Left colon (tissue), 2 donors: ENCODE measurements around the gene MAP1S. TPM values are rescaled to one million over a fixed set of nuclear protein-coding genes. Genes with fewer than 3 reads are reported as not detected.

Experiments
- ATAC-seq: fragments of 200-7000 bp; cut with Tn5 transposase; one replicate; pipeline ENCODE4 v1.9.1; 2020; ENCODE audit warnings: mild to moderate bottlenecking, moderate library complexity
- DNase-seq, 2 donors: peaks; one replicate each; pipeline ENCODE4 v3.0.0-alpha.2; 2020
- intact Hi-C, 2 donors: fragments of 100-400 bp; cut with DNase I in 1 of 2; cut with micrococcal nuclease in 1 of 2; formaldehyde crosslinking; loops; one replicate each; pipeline versions ENCODE4 v1.11.2 to v1.14.0; 2022; cut with DNase I, micrococcal nuclease
- total RNA-seq, 2 donors: library from RNA; stranded (reverse); fragmentation: NEBNext Ultra II Directional; extraction: Animal tissue kit (Norgen Biotek cat#: 25700); gene quantifications; one replicate each; pipeline ENCODE4 v1.2.1, GENCODE V29; 2021
- donor health status: DM: no; HTN: no; CAD: no.
- donor health status: DM: yes; HTN: yes; CAD: no.

Gene MAP1S
- total RNA-seq, 2 donors from 2014 or later, result 39.9 to 43.5 TPM

- ATAC-seq (no peak), DNase-seq (no peak)
- intact Hi-C loops, result no loop called here
Observed at GRCh38 chr19:17727843-17728242, 8.6 kb downstream of the MAP1S start.

DNA sequence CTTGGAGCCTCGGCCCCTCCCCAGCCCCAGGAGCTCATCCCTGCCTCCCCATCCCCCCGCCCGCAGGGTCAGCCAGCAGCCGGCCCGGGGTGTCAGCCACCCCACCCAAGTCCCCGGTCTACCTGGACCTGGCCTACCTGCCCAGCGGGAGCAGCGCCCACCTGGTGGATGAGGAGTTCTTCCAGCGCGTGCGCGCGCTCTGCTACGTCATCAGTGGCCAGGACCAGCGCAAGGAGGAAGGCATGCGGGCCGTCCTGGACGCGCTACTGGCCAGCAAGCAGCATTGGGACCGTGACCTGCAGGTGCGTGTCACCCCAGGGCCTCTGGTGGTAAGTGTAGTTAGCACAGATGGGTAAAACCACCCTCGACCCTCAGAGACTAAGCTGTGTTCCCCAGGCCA lies 13.8 kb downstream of the MAP1S start:
- DNase-seq, result no peak
- no peak for ATAC-seq
- intact Hi-C loops, result no loop called here

DNA sequence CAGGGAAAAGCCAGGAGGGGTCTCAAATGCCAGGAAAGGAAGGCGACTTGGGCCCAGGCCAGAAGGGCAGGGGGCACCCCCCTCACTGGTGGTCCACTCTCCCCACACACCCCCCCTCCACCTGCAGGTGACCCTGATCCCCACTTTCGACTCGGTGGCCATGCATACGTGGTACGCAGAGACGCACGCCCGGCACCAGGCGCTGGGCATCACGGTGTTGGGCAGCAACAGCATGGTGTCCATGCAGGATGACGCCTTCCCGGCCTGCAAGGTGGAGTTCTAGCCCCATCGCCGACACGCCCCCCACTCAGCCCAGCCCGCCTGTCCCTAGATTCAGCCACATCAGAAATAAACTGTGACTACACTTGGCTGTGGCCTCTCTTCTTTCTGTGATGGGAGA lies 14.9 kb downstream of the MAP1S start:
- intact Hi-C loops, result no loop called here
- ATAC-seq (no peak), DNase-seq (no peak)

DNA sequence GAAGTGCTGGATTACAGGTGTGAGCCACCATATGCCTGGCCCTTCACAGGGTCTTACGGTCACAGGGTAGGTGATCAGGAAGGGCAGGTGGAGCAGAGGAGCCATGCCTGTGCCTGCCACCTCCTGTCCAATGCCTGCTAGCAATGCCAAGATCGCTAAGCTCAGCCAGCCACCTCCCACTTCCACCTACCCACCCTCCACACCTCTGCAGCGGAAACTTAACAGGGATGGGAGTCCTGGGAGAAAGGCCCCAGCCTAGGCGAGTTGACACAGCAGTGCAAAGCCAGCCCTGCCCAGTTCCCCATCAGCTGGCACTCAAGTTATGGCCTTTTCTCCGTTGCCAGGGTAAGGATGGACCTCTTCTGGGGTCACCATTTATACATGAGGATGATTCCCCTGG lies 16.1 kb downstream of the MAP1S start:
- no peak for DNase-seq
- intact Hi-C loops, result no loop called here
- ATAC-seq, result no peak

- intact Hi-C loops, result no loop called here
- ATAC-seq (no peak), DNase-seq (no peak)
Observed at GRCh38 chr19:17737690-17738153, 18.4 kb downstream of the MAP1S start.

- ATAC-seq (no peak), DNase-seq (no peak)
- intact Hi-C loops, result no loop called here
Observed at GRCh38 chr19:17739121-17739875, 20.0 kb downstream of the MAP1S start.

DNA sequence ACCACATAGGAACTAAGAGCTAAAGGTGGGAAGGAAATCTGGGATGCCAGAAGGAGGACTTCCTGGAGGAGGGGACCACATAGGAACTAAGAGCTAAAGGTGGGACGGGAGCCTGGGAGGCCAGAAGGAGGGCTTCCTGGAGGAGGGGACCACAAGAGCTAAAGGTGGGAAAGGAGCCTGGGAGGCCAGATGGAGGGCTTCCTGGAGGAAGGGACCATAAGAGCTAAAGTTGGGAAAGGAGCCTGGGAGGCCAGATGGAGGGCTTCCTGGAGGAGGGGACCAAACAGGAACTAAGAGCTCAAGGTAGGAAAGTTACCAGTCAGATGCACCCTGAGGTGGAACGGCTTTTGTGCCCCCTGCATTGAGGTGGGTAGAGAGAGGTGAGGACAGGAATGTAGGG lies 22.2 kb downstream of the MAP1S start:
- DNase-seq (no peak), ATAC-seq (no peak)
- intact Hi-C loops, result no loop called here

GRCh38 chr19:17743874-17744580 lies 24.7 kb downstream of the MAP1S start:
- no peak for ATAC-seq
- intact Hi-C loops, result no loop called here

DNA sequence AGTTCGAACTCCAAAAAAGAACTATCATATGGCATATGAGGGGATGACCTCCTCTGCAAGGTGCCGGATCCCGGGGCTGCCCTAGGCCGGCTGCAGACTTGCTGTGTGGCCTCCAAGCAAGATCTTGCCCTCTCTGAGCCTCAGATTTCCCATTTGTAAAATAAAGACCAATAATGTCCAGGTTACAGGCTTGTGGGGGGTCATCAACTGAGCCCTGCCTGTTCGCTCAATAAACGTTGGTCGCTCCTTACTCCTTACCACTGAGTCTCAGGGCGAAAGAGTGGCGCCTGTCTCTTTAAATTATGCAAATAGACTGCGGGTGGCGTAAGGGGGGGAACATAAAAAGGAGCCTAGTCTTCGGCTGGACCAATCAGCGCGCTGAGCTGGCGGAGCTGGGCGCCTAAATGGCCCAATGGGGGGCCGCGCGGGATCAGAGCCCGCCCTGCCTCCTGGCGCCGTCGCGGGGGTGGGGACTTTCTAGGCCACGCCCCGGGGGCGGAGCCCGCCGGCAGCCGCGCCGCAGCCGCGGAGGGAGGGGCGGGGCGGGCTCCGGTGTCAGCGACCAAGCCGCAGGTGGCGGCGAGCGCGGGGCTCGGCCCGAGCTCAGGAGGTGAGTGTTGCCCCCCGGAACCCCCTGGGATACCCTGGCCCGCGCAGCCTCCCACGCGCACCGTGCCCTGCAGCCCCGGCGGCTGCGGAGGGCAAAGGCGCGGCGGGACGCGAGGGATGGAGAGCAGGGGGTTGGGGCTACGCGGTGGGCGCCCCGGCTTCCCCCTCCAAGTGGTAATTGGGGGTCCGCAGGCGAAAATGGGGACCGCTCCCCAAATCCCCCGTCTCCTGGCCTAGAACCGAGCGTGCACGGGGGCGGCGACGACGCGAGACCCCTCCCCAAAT lies 28.2 kb downstream of the MAP1S start:
- DNase-seq, result peak; percentile 94 to 95
- ATAC-seq, result peak; percentile 99
- intact Hi-C loops, result no loop called here

More at GRCh38 chr19:17743874-17744580, 24.7 kb downstream of the MAP1S start:
- DNase-seq, result no peak

DNA sequence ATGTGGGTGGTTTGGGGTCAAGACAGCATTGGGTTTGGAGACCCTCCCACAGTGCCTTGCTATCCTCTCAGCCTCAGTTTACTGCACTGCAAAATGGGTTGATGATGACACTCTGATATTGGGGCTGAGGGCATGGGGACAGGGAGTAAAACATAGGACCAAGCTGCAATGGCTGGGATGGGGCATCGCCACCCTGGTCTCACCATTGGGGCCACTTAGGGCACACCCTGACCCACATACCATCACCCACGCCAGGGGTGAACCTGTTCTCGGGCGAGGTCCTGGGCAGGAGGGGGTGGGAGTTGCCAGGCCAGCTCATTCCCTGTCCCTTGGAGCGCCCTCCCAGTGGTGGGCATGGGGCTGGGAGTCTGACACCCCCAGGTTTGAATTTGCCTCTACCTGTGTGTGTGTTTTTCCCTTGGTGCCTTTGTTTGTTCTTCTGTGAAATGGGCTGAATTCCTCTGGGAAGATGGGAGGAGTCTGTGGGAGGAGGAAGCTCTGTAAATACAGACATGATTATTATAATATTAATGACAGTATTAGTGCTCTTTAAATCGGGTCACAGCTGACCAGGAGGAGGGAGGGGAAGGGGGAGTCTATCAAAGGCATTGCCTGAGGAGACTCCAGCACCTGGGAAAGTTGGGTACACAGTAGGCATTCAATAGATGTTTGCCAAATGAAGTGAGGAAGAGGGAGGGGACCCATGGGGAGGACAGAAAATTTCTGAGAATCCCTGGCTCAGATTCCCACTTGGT lies 29.8 kb downstream of the MAP1S start:
- ATAC-seq, result no peak
- intact Hi-C loops, result no loop called here
- no peak for DNase-seq

- DNase-seq, result no peak
- ATAC-seq, result no peak
- intact Hi-C loops, result no loop called here
Observed at GRCh38 chr19:17749912-17750317, 30.6 kb downstream of the MAP1S start.

DNA sequence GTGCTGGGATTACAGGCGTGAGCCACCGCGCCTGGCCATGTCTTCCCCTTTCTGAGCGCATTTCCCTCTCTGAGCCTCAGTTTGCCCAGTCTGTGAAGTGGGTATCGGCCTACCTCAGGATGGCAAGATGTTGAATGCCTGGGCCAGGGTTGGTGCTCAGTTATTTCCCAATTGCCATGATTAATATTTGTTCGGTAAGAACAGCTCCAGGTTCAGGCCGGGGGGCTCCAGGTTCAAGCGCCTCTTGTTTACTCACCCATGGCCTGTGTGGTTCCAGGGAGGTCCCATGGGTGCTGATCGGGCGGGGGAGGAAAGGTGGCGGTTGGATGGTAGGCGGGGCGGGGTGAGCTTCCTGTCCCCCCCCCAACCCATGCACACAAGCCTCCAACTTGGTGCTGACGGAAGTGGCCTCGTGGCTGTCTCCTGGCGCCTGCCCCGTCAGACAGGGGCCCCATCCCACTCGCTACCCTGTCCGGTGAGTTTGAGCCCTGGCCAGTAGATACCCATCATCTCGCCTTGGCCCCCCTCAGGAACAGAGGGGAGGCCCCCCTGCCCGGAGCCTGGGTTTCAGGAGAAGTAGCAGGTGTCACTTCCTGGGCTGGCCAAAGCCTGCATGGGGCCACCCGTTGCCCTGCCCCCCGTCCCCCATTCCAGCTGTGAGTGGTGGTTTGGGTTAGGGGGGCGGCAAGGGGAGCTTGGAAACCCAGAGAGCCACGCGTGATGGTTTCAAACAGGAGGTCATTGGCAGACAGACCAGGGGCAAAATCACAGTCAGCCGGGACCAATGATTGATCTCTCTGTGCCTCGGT lies 32.0 kb downstream of the MAP1S start, which contains the start of gene FCHO1:
FCHO1 (plus strand) TSS at position 375 of the 809 bp plus-strand sequence. CDS start 3,688 bp downstream, outside the sequence.
- DNase-seq, result peak; percentile 65 to 73
- intact Hi-C loops, result no loop called here

GRCh38 chr19:17751912-17752273 lies 32.6 kb downstream of the MAP1S start:
- intact Hi-C loops, result no loop called here
- DNase-seq (no peak), ATAC-seq (no peak)

More for the DNA sequence above, 32.0 kb downstream of the MAP1S start, which contains the start of gene FCHO1:
- peak; percentile 25 for ATAC-seq

- ATAC-seq (no peak), DNase-seq (no peak)
- intact Hi-C loops, result no loop called here
Observed at GRCh38 chr19:17752865-17753639, 33.8 kb downstream of the MAP1S start.

- DNase-seq (no peak), ATAC-seq (no peak)
- intact Hi-C loops, result no loop called here
Observed at GRCh38 chr19:17753976-17754375, 34.7 kb downstream of the MAP1S start.

DNA sequence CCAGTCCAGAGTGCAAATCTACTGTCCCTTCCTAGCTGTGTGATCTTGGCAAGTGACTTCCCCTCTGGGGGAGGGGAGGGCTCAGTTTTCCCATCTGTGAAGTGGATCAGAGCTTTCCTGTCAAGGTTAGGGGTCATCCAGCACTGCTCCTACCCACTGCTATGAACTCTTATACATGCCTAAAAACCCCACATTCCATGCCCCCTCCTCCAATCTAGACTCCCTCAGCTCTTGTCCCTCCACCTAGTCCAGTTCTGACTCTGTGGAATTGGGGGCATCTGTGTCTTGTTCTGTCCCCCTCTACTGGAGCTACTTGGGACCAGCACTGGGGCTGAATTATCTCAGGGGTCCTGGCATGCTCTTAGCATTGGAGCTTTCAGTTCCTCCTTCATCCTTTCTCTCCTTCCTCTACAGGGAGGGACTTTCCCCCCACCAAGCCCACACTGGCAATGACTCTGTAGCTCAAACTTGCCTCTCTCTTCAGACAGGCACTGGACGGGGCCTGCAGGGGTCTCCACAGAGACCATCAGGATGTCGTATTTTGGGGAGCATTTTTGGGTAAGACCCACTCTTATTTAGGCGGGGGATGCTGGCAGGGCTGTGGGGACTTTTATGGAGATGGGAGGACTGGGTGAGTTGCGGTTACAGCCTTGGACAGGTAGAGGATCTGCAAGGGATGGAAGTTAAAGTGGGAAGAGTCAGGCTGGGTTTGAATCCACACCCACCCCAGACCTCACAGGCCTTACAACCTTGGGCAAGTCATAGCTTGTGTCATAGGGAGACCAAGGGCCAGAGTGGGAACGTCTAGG lies 35.6 kb downstream of the MAP1S start:
- intact Hi-C loops, result no loop called here
- ATAC-seq, result no peak
- no peak for DNase-seq
